K562 (cell line): Measurements from ENCODE around the gene YOD1. TPM values are rescaled to one million over a fixed set of nuclear protein-coding genes. Genes with fewer than 3 reads are reported as not detected.
A peak's percentile ranks its signal among the peaks of the same experiment; 100 is the strongest.

Experiments used
- ATF7 ChIP-seq: fragments of 450-650 bp; IDR thresholded peaks from 2 replicates; pipeline ENCODE4 v1.7.1; 2014; ENCODE audit warnings: mild to moderate bottlenecking, moderate library complexity
- CBX5 ChIP-seq: IDR thresholded peaks from 2 replicates; pipeline ENCODE4 v1.6.1; 2014; ENCODE audit warnings: low read depth, borderline replicate concordance
- ETS2 ChIP-seq: IDR thresholded peaks from 2 replicates; pipeline ENCODE4 v1.6.1; 2016; ENCODE audit warnings: borderline replicate concordance, missing genetic modification characterization, mild to moderate bottlenecking, moderate library complexity, missing compliant biosample characterization; ENCODE audit not compliant: poor library complexity, severe bottlenecking
- FOXP4 ChIP-seq: sonication (generic); formaldehyde crosslinking; IDR thresholded peaks from 2 replicates; pipeline ENCODE4 v1.8.0; 2022; ENCODE audit warnings: mild to moderate bottlenecking, missing genetic modification reagents, borderline replicate concordance
- PRMT5 ChIP-seq: sonication (generic); formaldehyde crosslinking; IDR thresholded peaks from 2 replicates; pipeline ENCODE4 v1.5.0; 2020; ENCODE audit warnings: missing genetic modification reagents
- SRSF7 ChIP-seq: fragments of 200-400 bp; formaldehyde crosslinking; optimal IDR thresholded peaks from 2 replicates; pipeline ENCODE3; 2017; ENCODE audit warnings: mild to moderate bottlenecking, low read depth, low read length
- THRAP3 ChIP-seq: fragments of 450-650 bp; IDR thresholded peaks from 2 replicates; pipeline ENCODE4 v1.6.1; 2016; ENCODE audit warnings: mild to moderate bottlenecking, inconsistent platforms, borderline replicate concordance
- ZNF133 ChIP-seq: fragments of 250-450 bp; sonication (Bioruptor Pico); IDR thresholded peaks from 2 replicates; pipeline ENCODE4 v1.4.0; 2020; ENCODE audit warnings: mild to moderate bottlenecking
- ZNF589 ChIP-seq: fragments of 200-800 bp; sonication (Bioruptor generic); IDR thresholded peaks from 2 replicates; pipeline ENCODE4 v1.6.1; 2016; ENCODE audit warnings: low read depth, missing genetic modification characterization, missing compliant biosample characterization
- polyA plus RNA-seq, 8 experiments: library from polyadenylated mRNA; depleted of rRNA in 4 of 8; stranded (reverse) in 5 of 8; unstranded in 3 of 8; fragments of >200 nt; fragmentation: Nextera tagmentation in 2 of 8; fragmentation: Illumina TruSeq in 1 of 8; extraction: Ambion mirVana in 2 of 8; extraction: Trizol in 1 of 8; gene quantifications; 2 replicates each; pipeline versions ENCODE4 v1.2.1 to v1.2.3, GENCODE V29; 2011 to 2014; ENCODE audit warnings: inconsistent platforms in 1 of 8, missing spikeins in 1 of 8
- total RNA-seq, 7 experiments: library from RNA; depleted of rRNA in 6 of 7; stranded (reverse); fragments of >200 nt in 6 of 7; fragmentation: Illumina TruSeq in 2 of 7; extraction: Trizol in 2 of 7; gene quantifications; 2 replicates each; pipeline versions ENCODE4 v1.2.1 to v1.2.3, GENCODE V29; 2011 to 2021; ENCODE audit warnings: low replicate concordance in 1 of 7
- TF ChIP-seq, protein P1 (sequence below), 2 experiments: fragments of 450-650 bp; IDR thresholded peaks; 2 replicates each; pipeline ENCODE4 v1.6.1; 2018; ENCODE audit warnings: mild to moderate bottlenecking in 2 of 2, low read depth in 1 of 2; ENCODE audit not compliant: partially characterized antibody in 2 of 2

YOD1 gene
- total and polyA plus RNA-seq, 9 of the 15 experiments (the other 6 are each of a cell fraction or from before 2014, with no cell fraction given): 18.2 to 78.1 (median 46.9) TPM

- TF ChIP-seq ATF7 (0 out of 2 replicates have a peak, but pooled peaks have one; percentile 17), THRAP3 (0 out of 2 replicates have a peak, but pooled peaks have one; percentile 40), ZNF133 (CRISPR knock-in tag) (no peak), PRMT5 (CRISPR knock-in tag) (no peak), FOXP4 (CRISPR knock-in tag) (no peak), CBX5 (no peak), ETS2 (tag) (no peak), ZNF589 (CRISPR knock-in tag) (no peak), SRSF7 (no peak)
- TF ChIP-seq, protein P1, sequence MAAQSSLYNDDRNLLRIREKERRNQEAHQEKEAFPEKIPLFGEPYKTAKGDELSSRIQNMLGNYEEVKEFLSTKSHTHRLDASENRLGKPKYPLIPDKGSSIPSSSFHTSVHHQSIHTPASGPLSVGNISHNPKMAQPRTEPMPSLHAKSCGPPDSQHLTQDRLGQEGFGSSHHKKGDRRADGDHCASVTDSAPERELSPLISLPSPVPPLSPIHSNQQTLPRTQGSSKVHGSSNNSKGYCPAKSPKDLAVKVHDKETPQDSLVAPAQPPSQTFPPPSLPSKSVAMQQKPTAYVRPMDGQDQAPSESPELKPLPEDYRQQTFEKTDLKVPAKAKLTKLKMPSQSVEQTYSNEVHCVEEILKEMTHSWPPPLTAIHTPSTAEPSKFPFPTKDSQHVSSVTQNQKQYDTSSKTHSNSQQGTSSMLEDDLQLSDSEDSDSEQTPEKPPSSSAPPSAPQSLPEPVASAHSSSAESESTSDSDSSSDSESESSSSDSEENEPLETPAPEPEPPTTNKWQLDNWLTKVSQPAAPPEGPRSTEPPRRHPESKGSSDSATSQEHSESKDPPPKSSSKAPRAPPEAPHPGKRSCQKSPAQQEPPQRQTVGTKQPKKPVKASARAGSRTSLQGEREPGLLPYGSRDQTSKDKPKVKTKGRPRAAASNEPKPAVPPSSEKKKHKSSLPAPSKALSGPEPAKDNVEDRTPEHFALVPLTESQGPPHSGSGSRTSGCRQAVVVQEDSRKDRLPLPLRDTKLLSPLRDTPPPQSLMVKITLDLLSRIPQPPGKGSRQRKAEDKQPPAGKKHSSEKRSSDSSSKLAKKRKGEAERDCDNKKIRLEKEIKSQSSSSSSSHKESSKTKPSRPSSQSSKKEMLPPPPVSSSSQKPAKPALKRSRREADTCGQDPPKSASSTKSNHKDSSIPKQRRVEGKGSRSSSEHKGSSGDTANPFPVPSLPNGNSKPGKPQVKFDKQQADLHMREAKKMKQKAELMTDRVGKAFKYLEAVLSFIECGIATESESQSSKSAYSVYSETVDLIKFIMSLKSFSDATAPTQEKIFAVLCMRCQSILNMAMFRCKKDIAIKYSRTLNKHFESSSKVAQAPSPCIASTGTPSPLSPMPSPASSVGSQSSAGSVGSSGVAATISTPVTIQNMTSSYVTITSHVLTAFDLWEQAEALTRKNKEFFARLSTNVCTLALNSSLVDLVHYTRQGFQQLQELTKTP (IDR thresholded peaks at IDR 0.05; ENCODE audit: low read depth in 1 of 2, partially characterized antibody in 2 of 2): peak; percentile 61 to 71
Observed at GRCh38 chr1:207004931-207005830, 45.8 kb downstream of the YOD1 start (continued).
